MM.1S (cell line): Measurements from ENCODE around the gene NRSN1.

Experiments
- DNase-seq: peaks from one replicate; pipeline ENCODE4 v3.0.0-alpha.2; 2015
- H2AFZ ChIP-seq: fragments of 300-600 bp; sonication (generic); 2 replicates; pipeline ENCODE4 v1.6.0; 2016; ENCODE audit warnings: antibody characterized with exemption, low read length
- H3F3A ChIP-seq: fragments of 300-600 bp; sonication (generic); 2 replicates; pipeline ENCODE4 v1.6.1; 2016; ENCODE audit warnings: mild to moderate bottlenecking, antibody characterized with exemption, low read length, moderate library complexity, mixed read lengths; ENCODE audit not compliant: insufficient read depth
- H3K27ac ChIP-seq: fragments of 300-600 bp; sonication (generic); 2 replicates; pipeline ENCODE4 v1.5.1; 2016; ENCODE audit warnings: mild to moderate bottlenecking, low read length
- H3K27me3 ChIP-seq: fragments of 300-600 bp; sonication (generic); replicated peaks from 2 replicates; pipeline ENCODE4 v1.6.0; 2016; ENCODE audit warnings: low read length; ENCODE audit not compliant: insufficient read depth
- H3K36me3 ChIP-seq: fragments of 300-600 bp; sonication (generic); replicated peaks from 2 replicates; pipeline ENCODE4 v1.6.1; 2016; ENCODE audit warnings: mild to moderate bottlenecking, low read length, mixed read lengths; ENCODE audit not compliant: insufficient read depth
- H3K4me1 ChIP-seq: fragments of 300-600 bp; sonication (generic); 2 replicates; pipeline ENCODE4 v1.6.1; 2016; ENCODE audit warnings: low read length, mixed read lengths
- H3K4me2 ChIP-seq: fragments of 300-600 bp; sonication (generic); 2 replicates; pipeline ENCODE4 v1.6.0; 2016; ENCODE audit warnings: low read depth, low read length
- H3K4me3 ChIP-seq: fragments of 300-600 bp; sonication (generic); 2 replicates; pipeline ENCODE4 v1.5.1; 2016; ENCODE audit warnings: low read length, mixed read lengths
- H3K79me2 ChIP-seq: fragments of 300-600 bp; sonication (generic); 2 replicates; pipeline ENCODE4 v1.6.1; 2016; ENCODE audit warnings: mixed run types, low read length, mixed read lengths
- H3K9ac ChIP-seq: fragments of 300-600 bp; sonication (generic); 2 replicates; pipeline ENCODE4 v1.6.1; 2016; ENCODE audit warnings: low read length, mixed read lengths
- H3K9me2 ChIP-seq: fragments of 300-600 bp; sonication (generic); replicated peaks from 2 replicates; pipeline ENCODE4 v1.6.1; 2016; ENCODE audit warnings: mild to moderate bottlenecking, low read length, mixed read lengths; ENCODE audit not compliant: insufficient read depth
- H3K9me3 ChIP-seq: fragments of 300-600 bp; sonication (generic); replicated peaks from 2 replicates; pipeline ENCODE4 v1.6.1; 2016; ENCODE audit warnings: mild to moderate bottlenecking, low read length, mixed read lengths; ENCODE audit not compliant: insufficient read depth
- H4K20me1 ChIP-seq: fragments of 300-600 bp; sonication (generic); 2 replicates; pipeline ENCODE4 v1.6.1; 2016; ENCODE audit warnings: mild to moderate bottlenecking, low read length, moderate library complexity, mixed read lengths; ENCODE audit not compliant: insufficient read depth
- EZH2 ChIP-seq: fragments of 300-600 bp; sonication (generic); optimal IDR thresholded peaks from 2 replicates; pipeline ENCODE3; 2017; ENCODE audit warnings: low read depth, mild to moderate bottlenecking, antibody characterized with exemption, low read length, mixed read lengths
- EZH2phosphoT487 ChIP-seq: fragments of 300-600 bp; sonication (generic); IDR thresholded peaks from 2 replicates; pipeline ENCODE4 v1.6.1; 2018; ENCODE audit warnings: antibody characterized with exemption, low read length
- TF ChIP-seq, protein P1 (sequence below): fragments of 300-600 bp; sonication (generic); IDR thresholded peaks from 2 replicates; pipeline ENCODE4 v1.5.1; 2016; ENCODE audit warnings: antibody characterized with exemption, low read length, mixed read lengths

Gene NRSN1

GRCh38 chr6:24194978-24195700, 69.1 kb downstream of the NRSN1 start:
- no peak overlapping the region for H3K27ac ChIP-seq
- no peaks in the 10 kb centered on the region for H3K4me1 ChIP-seq
- DNase-seq, result no peak
- H3K27me3 ChIP-seq, result no peaks in the 10 kb centered on the region
- H3K9ac ChIP-seq, result no peak overlapping the region
- H3K9me3 ChIP-seq, result no peaks in the 10 kb centered on the region
- H4K20me1 ChIP-seq, result no peaks in the 10 kb centered on the region
- H2AFZ ChIP-seq, result no peak overlapping the region
- no peak overlapping the region for H3K4me2 ChIP-seq
- TF ChIP-seq EZH2phosphoT487, result no peak
- no peak for TF ChIP-seq EZH2
- no peaks in the 10 kb centered on the region for H3K79me2 ChIP-seq
- no peak overlapping the region for H3K4me3 ChIP-seq
- no peaks in the 10 kb centered on the region for H3K36me3 ChIP-seq
- H3F3A ChIP-seq, result no peaks in the 10 kb centered on the region
- no peaks in the 10 kb centered on the region for H3K9me2 ChIP-seq

- H3F3A ChIP-seq, result no peaks in the 10 kb centered on the region
- H3K27ac ChIP-seq, result no peak overlapping the region
- H3K27me3 ChIP-seq, result no peaks in the 10 kb centered on the region
- no peaks in the 10 kb centered on the region for H3K9me2 ChIP-seq
- no peak overlapping the region for H3K4me3 ChIP-seq
- no peaks in the 10 kb centered on the region for H3K79me2 ChIP-seq
- no peak overlapping the region for H2AFZ ChIP-seq
- H3K9me3 ChIP-seq, result no peaks in the 10 kb centered on the region
- DNase-seq, result no peak
- H3K4me2 ChIP-seq, result no peak overlapping the region
- H3K9ac ChIP-seq, result no peak overlapping the region
- no peaks in the 10 kb centered on the region for H3K36me3 ChIP-seq
- no peaks in the 10 kb centered on the region for H4K20me1 ChIP-seq
- no peaks in the 10 kb centered on the region for H3K4me1 ChIP-seq
- TF ChIP-seq, protein P1, sequence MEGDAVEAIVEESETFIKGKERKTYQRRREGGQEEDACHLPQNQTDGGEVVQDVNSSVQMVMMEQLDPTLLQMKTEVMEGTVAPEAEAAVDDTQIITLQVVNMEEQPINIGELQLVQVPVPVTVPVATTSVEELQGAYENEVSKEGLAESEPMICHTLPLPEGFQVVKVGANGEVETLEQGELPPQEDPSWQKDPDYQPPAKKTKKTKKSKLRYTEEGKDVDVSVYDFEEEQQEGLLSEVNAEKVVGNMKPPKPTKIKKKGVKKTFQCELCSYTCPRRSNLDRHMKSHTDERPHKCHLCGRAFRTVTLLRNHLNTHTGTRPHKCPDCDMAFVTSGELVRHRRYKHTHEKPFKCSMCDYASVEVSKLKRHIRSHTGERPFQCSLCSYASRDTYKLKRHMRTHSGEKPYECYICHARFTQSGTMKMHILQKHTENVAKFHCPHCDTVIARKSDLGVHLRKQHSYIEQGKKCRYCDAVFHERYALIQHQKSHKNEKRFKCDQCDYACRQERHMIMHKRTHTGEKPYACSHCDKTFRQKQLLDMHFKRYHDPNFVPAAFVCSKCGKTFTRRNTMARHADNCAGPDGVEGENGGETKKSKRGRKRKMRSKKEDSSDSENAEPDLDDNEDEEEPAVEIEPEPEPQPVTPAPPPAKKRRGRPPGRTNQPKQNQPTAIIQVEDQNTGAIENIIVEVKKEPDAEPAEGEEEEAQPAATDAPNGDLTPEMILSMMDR, result no peak
- TF ChIP-seq EZH2 (no peak), EZH2phosphoT487 (no peak)
Measured at GRCh38 chr6:24195836-24196597, 70.0 kb downstream of the NRSN1 start.
